NK-92 treated with Interleukin-12 subunit alpha and Interleukin-12 subunit beta, amount 100 ng/mL, for 24 hours (cell line): ENCODE results near the gene HNRNPF.

Experiments
- DNase-seq: peaks from one replicate; lab custom pipeline; 2025; lab: John Stamatoyannopoulos, UW

HNRNPF gene

DNA sequence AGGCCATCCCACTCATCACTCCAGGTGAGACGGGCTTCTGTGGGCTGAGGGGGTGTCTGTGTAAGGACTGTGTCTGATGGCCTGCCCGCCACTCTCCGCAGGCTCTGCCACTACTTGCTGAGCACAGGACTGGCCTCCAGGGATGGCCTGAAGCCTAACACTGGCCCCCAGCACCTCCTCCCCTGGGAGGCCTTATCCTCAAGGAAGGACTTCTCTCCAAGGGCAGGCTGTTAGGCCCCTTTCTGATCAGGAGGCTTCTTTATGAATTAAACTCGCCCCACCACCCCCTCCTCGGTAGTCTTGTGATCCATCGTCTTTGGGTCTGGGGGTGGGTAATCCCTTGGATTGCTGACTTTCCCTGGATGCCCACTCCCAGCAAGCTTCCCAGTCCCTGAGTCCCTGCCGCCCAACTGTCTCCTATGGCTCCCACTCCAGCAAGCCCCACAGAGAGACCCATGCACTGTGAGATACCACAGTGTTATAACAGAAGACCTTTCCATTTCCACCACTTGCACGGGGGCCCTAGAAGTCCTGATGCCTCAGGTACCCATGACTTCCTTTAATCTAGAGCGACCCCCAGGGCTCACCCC lies 32.8 kb downstream of the HNRNPF start:
- no peak for DNase-seq

DNA sequence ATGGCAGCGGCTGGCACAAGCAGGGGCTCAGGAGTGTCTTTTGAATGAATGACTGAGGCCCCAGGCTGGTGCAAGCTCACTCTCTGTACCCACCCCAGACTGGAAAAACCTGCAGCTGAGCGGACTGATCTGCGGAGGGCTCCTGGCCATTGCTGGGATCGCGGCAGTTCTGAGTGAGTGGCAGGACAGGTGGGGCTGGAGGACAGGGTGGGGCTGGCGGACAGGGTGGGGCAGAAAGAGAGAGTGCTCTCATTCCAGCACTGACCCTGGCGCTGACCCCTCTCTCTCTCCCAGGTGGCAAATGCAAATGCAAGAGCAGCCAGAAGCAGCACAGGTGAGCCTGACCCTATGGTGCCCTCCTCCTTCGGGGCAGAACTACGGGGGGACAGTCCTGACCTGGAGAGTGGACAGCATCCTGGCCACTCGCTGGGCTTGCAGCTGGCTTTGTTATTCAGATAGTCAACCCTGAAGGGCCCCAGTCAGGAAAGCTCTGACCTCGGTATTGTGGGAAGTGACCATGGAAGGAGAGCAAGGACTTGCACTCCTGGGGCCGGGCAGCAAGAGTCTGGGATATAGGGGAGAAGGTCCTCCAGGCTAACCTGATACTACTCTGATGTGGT lies 33.5 kb downstream of the HNRNPF start:
- DNase-seq: no peak

- DNase-seq: no peak
Measured at GRCh38 chr10:43374194-43374593, 34.8 kb downstream of the HNRNPF start.

- DNase-seq: no peak
Measured at GRCh38 chr10:43373461-43373860, 35.5 kb downstream of the HNRNPF start.

GRCh38 chr10:43372765-43373361 lies 36.1 kb downstream of the HNRNPF start:
- no peak for DNase-seq

- no peak for DNase-seq
Measured at GRCh38 chr10:43371418-43371817, 37.6 kb downstream of the HNRNPF start, which contains the start of gene FXYD4. TSS of gene FXYD4 (plus strand) at chr10:43371636. CDS start at chr10:43373747, 2,111 bp downstream.

- DNase-seq: no peak
Measured at GRCh38 chr10:43370671-43371215, 38.2 kb downstream of the HNRNPF start.

DNA sequence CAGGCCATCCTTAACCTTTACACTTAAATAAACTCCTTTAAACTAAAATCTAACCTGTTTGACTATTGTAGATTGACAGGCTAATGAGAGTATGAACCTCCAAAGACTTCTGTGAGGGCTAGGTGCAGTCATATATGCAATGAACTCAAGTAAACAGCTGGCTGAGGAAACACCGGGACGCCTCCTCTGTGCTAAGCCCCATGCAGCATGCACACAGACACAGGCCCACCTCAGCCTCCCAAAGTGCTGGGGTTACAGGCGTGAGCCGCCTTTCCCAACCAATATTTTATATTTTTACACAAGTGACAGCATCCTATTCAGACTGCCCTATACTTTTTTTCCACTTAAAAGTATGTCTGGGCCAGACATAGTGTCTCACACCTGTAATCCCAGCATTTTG lies 39.1 kb downstream of the HNRNPF start:
- DNase-seq: no peak

DNA sequence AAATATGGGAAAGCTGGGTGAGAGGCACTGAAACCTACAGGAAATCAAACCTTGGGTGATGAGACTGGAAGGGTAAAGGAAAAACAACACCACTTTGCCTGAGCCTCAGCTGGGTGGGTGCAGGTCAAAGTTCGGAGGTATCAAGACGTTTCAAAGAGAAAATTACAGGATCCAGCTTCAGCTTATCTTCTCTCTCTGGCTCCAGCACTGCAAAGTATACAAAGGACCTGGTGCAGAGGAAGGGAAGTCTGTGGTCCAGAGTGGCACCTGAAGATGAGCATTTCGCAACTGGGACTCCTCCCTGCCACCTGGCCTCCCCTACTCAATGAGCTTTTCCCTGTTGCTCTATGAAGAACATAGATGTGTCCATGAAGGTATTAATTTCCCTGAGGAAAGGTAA lies 44.0 kb downstream of the HNRNPF start:
- no peak for DNase-seq

DNA sequence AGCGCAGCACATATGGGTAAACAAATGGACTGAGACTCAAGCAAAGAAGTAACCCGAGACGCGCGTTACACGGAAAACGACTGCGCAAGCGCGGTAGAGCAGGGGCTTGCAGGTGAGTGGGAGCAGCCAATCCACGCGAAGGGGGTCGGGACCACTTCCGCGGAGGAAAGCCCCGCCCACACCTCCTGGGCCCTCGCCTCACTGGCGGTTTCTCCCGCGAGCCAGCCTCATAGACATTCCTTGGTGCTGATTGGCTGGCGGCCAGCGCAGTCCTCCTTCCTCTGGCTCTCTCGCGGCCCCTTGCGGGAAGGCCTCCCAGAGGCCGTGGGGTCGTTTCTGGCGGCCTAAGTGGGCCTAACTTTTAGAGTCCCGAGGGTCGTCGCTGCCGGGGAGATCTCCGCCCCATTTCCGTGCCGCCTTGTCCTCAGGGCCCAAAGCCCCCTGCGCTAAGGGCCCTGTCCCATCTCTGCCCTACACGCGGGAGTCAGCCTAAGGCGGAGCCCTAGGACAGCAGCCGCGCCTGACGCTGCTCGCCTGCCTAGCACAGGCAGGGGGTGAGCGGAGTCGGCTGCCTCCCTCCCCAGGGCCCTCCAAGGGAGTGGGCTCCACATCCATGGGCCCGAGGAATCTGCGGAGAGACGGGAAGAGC lies 46.7 kb downstream of the HNRNPF start:
- DNase-seq: peak; percentile 88

DNA sequence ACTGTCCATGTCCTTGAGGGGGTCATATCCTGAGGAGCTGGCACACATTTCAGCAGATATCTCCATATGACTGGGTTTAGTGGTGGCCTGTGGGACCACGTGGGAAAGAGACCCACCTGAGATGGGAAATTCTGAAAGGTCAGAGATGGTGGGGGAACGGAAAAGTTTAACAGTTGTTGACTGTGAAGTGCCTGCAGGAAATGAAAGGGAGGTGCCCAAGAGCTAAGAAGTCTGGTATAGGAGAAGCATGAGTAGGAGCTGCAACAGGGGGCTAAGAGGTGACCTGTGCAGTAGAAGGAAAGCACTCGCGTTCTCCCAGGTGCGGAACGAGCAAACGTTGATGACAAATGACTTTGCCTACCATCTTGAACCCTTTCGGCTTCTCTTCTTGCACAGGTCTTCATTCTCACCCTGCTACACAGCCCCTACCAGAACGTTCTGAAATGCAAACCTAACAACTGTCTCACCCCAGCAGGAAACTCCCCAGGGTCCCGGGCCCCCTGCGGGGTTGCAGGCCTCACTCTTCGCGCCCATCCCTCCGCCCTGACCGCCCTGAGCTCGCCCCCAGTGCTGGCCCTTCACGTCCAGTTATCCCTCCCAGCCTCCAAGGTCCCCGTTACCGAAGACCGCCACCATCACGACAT lies 47.3 kb downstream of the HNRNPF start:
- no peak for DNase-seq

GRCh38 chr10:43360086-43360485 lies 48.9 kb downstream of the HNRNPF start:
- no peak for DNase-seq

- no peak for DNase-seq
Measured at GRCh38 chr10:43355749-43356371, 53.1 kb downstream of the HNRNPF start.

DNA sequence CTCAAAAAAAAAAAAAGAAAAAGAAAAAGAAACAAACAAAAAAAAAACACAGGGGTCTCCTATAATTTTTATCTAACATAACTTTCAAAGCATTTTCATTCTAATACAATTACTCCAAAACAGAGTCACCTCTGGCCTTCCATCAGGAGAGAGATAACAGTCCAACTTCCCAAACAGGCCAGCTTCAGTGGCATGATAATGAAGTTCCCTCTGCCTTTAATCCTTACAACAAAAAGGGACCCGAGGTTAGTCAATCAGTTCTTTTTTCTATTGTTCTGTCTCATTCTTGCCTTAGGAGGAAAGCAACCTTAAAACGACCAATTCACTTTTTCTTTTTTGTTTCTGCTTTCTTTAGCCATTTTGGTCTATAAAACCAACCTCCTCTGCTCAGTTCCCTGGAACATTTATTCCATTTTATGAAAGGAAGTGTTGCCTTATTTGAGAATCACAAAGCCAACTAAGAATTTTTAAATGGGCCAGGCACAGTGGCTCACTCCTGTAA lies 54.1 kb downstream of the HNRNPF start:
- no peak for DNase-seq

- DNase-seq: no peak
Measured at GRCh38 chr10:43354330-43354635, 54.7 kb downstream of the HNRNPF start.

GRCh38 chr10:43353495-43354329 lies 55.3 kb downstream of the HNRNPF start:
- no peak for DNase-seq

DNA sequence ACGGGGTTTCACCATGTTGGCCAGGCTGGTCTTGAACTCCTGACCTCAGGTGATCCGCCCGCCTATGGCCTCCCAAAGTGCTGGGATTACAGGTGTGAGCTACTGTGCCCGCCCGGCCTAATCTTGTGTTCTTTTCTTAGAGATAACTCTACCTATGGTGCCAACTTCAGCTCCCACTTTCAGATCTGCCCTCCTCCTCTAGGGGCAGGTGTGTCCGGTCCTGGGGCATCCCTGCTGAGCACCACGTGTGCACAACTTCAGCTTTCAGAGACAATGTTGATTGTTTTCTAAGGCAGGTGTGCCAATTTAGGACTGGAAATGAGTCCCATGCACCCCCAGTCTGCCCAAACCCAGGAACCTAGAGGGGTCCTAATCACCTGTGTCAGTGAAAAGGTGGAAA lies 56.0 kb downstream of the HNRNPF start:
- no peak for DNase-seq

GRCh38 chr10:43351301-43351700 lies 57.7 kb downstream of the HNRNPF start:
- DNase-seq: no peak

DNA sequence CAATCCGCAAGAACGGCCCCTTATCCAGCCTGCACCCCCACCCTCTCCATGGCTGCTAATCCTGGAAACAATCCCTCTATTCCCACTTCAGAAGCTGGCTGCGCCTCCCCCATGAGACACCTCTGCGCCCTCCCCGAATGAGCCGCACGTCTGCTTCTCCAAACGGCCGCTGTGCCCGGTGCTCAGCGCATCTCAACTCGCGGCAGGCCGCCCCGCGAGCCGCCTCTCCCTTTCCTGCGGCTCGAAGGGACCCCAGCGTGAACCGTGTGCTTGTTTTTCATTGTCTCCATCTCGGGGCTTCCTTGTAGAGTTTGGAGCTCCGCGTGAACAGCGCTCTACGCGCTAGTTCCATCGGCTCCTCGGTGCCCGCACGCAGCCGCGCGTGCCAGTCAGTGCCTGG lies 58.3 kb downstream of the HNRNPF start:
- DNase-seq: no peak

DNA sequence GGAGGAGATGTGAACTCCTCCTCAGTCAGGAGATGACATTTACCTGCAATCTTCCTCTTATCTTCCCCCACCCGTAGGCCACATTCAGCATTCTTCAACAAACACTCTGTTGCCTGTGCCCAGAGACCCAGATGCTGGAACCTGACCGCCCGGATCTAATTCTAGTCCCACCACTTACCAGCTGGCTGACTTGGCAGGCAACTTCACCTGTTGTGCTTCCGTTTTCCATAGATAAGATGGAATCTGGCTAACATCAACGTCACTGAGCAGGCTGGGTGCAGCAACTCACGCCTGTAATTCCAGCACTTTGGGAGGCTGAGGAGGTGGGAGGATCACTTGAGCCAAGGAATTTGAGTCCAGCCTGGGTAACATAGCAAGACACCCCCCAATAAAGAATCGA lies 58.8 kb downstream of the HNRNPF start:
- DNase-seq: no peak
